GM21529 (cell line): Measurements from ENCODE around the gene SH3RF1.

Source experiments
- ATAC-seq: cut with Tn5 transposase; IDR thresholded peaks from one replicate; pipeline ENCODE4 v1.9.1; 2021; ENCODE audit not compliant: unreplicated experiment

The SH3RF1 gene

GRCh38 chr4:169167957-169168858, 102.5 kb downstream of the SH3RF1 start:
- ATAC-seq, result peak; percentile 98

GRCh38 chr4:169164669-169165415, 105.9 kb downstream of the SH3RF1 start:
- ATAC-seq, result no peak

GRCh38 chr4:169163947-169164668, 106.6 kb downstream of the SH3RF1 start:
- ATAC-seq, result no peak

GRCh38 chr4:169163495-169163894, 107.3 kb downstream of the SH3RF1 start:
- no peak for ATAC-seq

GRCh38 chr4:169160825-169161224, 109.9 kb downstream of the SH3RF1 start:
- no peak for ATAC-seq

- ATAC-seq, result no peak
Observed at GRCh38 chr4:169159624-169160171, 111.1 kb downstream of the SH3RF1 start.

- no peak for ATAC-seq
Observed at GRCh38 chr4:169158861-169159260, 111.9 kb downstream of the SH3RF1 start.

GRCh38 chr4:169158046-169158445, 112.7 kb downstream of the SH3RF1 start:
- ATAC-seq, result no peak

GRCh38 chr4:169156392-169156791, 114.4 kb downstream of the SH3RF1 start:
- ATAC-seq, result no peak

- no peak for ATAC-seq
Observed at GRCh38 chr4:169154121-169154520, 116.6 kb downstream of the SH3RF1 start.

- no peak for ATAC-seq
Observed at GRCh38 chr4:169153481-169154087, 117.2 kb downstream of the SH3RF1 start.

GRCh38 chr4:169152899-169153298, 117.9 kb downstream of the SH3RF1 start:
- no peak for ATAC-seq

GRCh38 chr4:169152098-169152497, 118.7 kb downstream of the SH3RF1 start:
- no peak for ATAC-seq

- ATAC-seq, result no peak
Observed at GRCh38 chr4:169151671-169152070, 119.1 kb downstream of the SH3RF1 start.

GRCh38 chr4:169150806-169151205, 120.0 kb downstream of the SH3RF1 start:
- no peak for ATAC-seq

- no peak for ATAC-seq
Observed at GRCh38 chr4:169148885-169149284, 121.9 kb downstream of the SH3RF1 start.

- no peak for ATAC-seq
Observed at GRCh38 chr4:169147191-169147590, 123.6 kb downstream of the SH3RF1 start.

GRCh38 chr4:169144061-169144600, 126.6 kb downstream of the SH3RF1 start:
- ATAC-seq, result no peak

GRCh38 chr4:169143335-169143734, 127.4 kb downstream of the SH3RF1 start:
- no peak for ATAC-seq

- ATAC-seq, result no peak
Observed at GRCh38 chr4:169142906-169143305, 127.8 kb downstream of the SH3RF1 start.
